ENCODE measurements around the gene ACSM3.
"Not testable (repeated sequence)": the region's sequence is repeated elsewhere in the genome, so short reads cannot be mapped to it uniquely, and the experiment has no call there.

The ACSM3 gene

GRCh38 chr16:20798364-20798763 is 34.5 kb downstream of the ACSM3 start:
- intact Hi-C loops (cut with DNase I), result no loop called here
- DNase-seq, result no peak

- no peak for DNase-seq
- intact Hi-C loops (cut with DNase I), result no loop called here
Measured at GRCh38 chr16:20799599-20799998, 35.8 kb downstream of the ACSM3 start.

GRCh38 chr16:20801278-20801677 is 37.5 kb downstream of the ACSM3 start:
- no peak for DNase-seq
- intact Hi-C loops (cut with DNase I), result no loop called here

- no peak for DNase-seq
- intact Hi-C loops (cut with DNase I), result no loop called here
Measured at GRCh38 chr16:20803192-20803560, 39.4 kb downstream of the ACSM3 start.

DNA sequence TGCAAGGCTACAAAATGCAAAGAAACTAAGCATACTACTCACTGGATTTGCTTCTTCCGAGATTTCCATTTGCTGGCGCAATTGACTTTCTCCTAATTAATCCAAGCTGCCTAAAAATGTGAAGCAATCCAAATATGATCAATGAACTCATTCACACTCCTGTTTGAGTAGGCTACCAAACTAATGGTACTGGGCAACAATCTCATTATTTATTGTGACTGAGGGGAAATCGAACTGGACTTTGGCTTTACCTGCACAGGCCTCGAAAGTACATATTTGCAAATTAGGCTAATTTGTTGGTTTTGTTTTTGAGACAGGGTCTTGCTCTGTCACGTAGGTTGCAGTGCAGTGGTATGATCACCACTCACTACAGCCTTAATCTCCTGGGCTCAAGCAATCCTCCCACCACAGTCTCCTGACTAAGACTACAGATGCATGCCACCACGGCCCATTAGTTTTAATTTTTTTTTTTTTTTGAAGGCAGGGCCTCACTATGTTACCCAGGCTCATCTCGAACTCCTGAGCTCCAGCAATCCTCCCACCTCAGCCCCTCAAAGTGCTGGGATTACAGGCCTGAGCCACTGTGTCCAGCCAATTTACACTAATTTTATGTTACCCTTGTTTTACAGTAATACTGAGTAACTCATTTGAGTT is 39.9 kb downstream of the ACSM3 start:
- no peak for DNase-seq
- intact Hi-C loops (cut with DNase I), result no loop called here

GRCh38 chr16:20805684-20806167 is 41.9 kb downstream of the ACSM3 start:
- intact Hi-C loops (cut with DNase I), result not testable (repeated sequence)
- DNase-seq, result peak in 3 of 42 donors; percentile 1 to 8 (median 8)

DNA sequence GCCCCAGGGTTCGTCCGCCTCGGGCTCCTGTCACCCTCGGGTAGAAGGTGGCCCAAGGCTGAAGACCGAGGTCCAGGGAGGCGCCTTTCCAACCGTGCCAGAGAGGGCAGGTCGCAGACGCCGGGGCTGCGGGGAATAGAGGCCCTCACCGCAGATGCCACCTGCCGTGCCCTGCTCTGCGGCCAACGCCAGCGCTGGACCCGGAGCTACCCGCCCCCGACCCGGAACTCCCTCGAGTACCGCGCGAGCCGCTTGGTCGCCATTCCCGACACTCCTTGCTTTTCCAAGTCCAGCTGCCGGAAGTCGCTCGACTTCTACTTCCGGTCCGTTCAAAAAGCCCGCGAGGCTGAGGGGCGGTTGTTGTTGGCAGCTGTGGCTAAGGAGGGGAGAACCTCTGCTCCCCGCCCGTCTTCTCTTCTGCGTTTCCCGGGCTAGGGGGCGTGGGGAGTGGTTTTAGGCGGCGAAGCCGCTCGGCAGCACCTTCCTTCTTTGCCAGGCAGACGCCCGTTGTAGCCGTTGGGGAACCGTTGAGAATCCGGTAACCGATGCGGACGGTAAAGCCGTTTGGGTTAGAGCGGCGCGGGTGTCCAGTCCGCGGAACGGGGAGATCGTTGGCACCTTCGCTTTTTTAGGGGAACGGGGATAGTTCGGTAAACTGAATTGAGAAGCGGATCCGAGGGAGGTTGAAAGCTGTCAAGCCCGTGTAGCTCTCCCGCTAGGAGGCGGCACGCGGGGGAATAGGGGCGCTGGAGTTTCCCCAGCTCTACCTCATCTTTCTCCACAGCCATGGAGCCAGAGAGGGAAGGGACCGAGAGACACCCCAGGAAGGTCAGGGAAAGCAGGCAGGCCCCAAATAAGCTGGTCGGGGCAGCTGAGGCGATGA is 42.6 kb downstream of the ACSM3 start, which contains the start of the genes ERI2 and REXO5:
ERI2 (minus strand) TSS at position 305 of the 883 bp plus-strand sequence; CDS start at position 263, 42 bp downstream.
REXO5 (plus strand) TSS at position 360 of the 883 bp plus-strand sequence; CDS start at position 787, 427 bp downstream.
- DNase-seq, result peak; percentile 85 to 95 (median 90)
- intact Hi-C loops (cut with DNase I), result no loop called here

DNA sequence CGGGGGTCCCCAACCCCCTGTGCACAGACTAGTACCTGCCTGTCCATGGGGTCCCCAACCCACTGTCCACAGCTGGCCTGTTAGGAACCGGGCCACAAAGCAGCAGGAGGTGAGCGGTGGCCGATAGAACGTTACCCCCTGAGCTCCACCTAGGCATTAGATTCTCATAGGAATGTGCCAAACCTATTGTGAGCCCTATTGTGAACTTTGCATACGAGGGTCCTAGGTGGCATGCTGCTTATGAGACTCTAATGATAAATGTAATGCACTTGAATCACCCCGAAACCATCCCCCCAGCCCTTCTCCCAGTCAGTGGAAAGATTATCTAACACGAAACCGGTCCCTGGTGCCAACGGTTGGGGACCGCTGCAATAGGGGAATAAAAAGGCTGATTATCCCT is 44.0 kb downstream of the ACSM3 start:
- DNase-seq, result no peak
- intact Hi-C loops (cut with DNase I), result no loop called here

- DNase-seq, result no peak
- intact Hi-C loops (cut with DNase I), result no loop called here
Measured at GRCh38 chr16:20811889-20812439, 48.1 kb downstream of the ACSM3 start.

GRCh38 chr16:20812510-20812909 is 48.7 kb downstream of the ACSM3 start:
- intact Hi-C loops (cut with DNase I), result no loop called here
- DNase-seq, result no peak

GRCh38 chr16:20814784-20815183 is 51.0 kb downstream of the ACSM3 start:
- intact Hi-C loops (cut with DNase I), result no loop called here
- no peak for DNase-seq

DNA sequence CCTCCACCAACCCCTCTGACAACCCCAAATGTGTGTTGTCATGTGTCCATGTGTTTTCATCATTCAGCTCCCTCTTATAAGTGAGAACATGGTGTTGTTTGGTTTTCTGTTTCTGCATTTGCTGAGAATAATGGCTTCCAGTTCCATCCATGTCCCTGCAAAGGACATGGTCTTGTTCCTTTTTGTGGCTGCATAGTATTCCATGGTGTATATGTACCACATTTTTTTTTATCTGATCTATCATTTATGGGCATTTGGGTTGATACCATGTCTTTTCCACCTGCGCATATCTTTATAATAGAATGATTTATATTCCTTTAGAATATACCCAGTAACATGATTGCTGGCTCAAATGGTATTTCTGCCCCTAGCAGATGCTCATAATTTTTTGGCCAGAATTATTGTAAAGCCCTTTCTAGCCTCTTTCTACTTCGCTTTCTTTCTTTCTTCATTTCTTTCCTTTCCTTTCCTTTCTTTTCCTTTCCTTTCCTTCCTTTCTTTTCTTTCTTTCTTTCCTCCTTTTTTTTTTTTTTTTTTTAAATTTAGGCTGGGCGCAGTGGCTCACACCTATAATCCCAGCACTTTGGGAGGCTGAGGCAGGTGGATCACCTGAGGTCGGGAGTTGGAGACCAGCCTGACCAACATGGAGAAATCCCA is 55.2 kb downstream of the ACSM3 start:
- DNase-seq, result no peak
- intact Hi-C loops (cut with DNase I), result no loop called here

- intact Hi-C loops (cut with DNase I), result no loop called here
- no peak for DNase-seq
Measured at GRCh38 chr16:20821682-20822081, 57.9 kb downstream of the ACSM3 start.

DNA sequence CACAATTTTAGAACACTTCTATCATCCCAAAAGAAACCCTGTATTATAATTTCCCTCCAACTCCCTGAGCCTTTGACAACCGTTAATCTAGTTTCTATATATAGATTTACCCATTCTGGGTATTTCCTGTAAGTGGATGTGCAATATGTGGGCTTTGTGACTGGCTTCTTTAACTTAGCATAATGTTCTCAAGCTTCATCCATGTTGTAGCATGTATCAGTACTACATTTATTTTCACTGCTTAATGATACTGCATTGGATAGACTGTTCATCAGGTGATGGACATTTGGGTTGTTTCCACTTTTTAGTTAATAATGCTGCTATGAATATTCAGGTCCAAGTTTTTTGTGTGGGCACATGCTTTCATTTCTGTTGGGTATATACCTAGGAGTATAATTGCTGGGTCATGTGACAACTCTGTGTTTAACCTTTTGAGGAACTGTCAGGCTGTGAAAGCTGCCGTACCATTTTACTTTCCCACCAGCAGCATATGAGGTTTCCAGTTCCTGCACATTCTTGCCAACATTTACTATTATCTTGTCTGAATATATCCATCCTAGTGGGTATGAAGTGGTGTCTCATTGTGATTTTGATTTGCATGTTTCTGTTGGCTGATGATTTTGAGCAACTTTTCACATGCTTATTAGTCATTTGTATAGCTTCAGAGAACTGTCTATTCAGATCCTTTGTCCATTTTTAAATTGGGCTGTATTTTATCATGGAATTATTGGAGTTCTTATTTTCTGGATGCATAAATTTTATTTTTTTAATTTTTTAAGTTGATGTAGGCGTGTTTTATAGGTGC is 58.9 kb downstream of the ACSM3 start:
- no peak for DNase-seq
- intact Hi-C loops (cut with DNase I), result no loop called here

- DNase-seq, result no peak
- intact Hi-C loops (cut with DNase I), result no loop called here
Measured at GRCh38 chr16:20826039-20826566, 62.3 kb downstream of the ACSM3 start.

GRCh38 chr16:20829536-20829935 is 65.7 kb downstream of the ACSM3 start:
- intact Hi-C loops (cut with DNase I), result no loop called here
- DNase-seq, result no peak

- no peak for DNase-seq
- intact Hi-C loops (cut with DNase I), result no loop called here
Measured at GRCh38 chr16:20830372-20830771, 66.6 kb downstream of the ACSM3 start.

GRCh38 chr16:20833086-20833485 is 69.3 kb downstream of the ACSM3 start:
- intact Hi-C loops (cut with DNase I), result no loop called here
- DNase-seq, result no peak
